ENCODE data around the gene ESPL1. TPM values are rescaled to one million over a fixed set of nuclear protein-coding genes. Genes with fewer than 3 reads are reported as not detected.

The ESPL1 gene
- total and polyA plus RNA-seq, 2 of the 13 experiments (the other 11 are each of a cell fraction or from before 2014, with no cell fraction given): 5.8 to 11.5 TPM

- TF ChIP-seq ZBTB40 (IDR thresholded peaks at IDR 0.05) (no peak), ZBTB40 (CRISPR knock-in tag; IDR thresholded peaks at IDR 0.05) (no peak), ZBTB43 (CRISPR knock-in tag; conservative IDR thresholded peaks at IDR 0.05) (0 out of 2 replicates have a peak, but pooled peaks have one; percentile 16), ZNF367 (CRISPR knock-in tag; IDR thresholded peaks at IDR 0.05; ENCODE audit: borderline replicate concordance) (no peak), ZBTB44 (CRISPR knock-in tag; IDR thresholded peaks at IDR 0.05) (no peak), ZNF567 (CRISPR knock-in tag; IDR thresholded peaks at IDR 0.05; ENCODE audit: borderline replicate concordance) (no peak), ZNF383 (CRISPR knock-in tag; IDR thresholded peaks at IDR 0.05; ENCODE audit: borderline replicate concordance) (no peak), SAP130 (CRISPR knock-in tag; IDR thresholded peaks at IDR 0.05; ENCODE audit: low read depth) (peak; percentile 62; the same call in 1 of the 2 replicates), MTA1 (CRISPR knock-in tag; IDR thresholded peaks at IDR 0.05; ENCODE audit: borderline replicate concordance) (no peak), MAF1 (CRISPR knock-in tag; IDR thresholded peaks at IDR 0.05; ENCODE audit: borderline replicate concordance) (no peak), SNAPC5 (CRISPR knock-in tag; IDR thresholded peaks at IDR 0.05; ENCODE audit: borderline replicate concordance) (no peak), TARDBP (CRISPR knock-in tag; IDR thresholded peaks at IDR 0.05) (no peak), ZFP1 (CRISPR knock-in tag; IDR thresholded peaks at IDR 0.05) (no peak), HINFP (CRISPR knock-in tag; IDR thresholded peaks at IDR 0.05; ENCODE audit: low read depth) (no peak), ZFP36 (IDR thresholded peaks at IDR 0.05; ENCODE audit: borderline replicate concordance, low read depth, low read length, partially characterized antibody) (no peak), ZNF251 (CRISPR knock-in tag; IDR thresholded peaks at IDR 0.05) (no peak)
These were observed 47.4 kb upstream of the ESPL1 start (continued) for GRCh38 chr12:53220694-53221202.

All from HepG2 (cell line).